COLO668 (cell line): ENCODE data around the gene ITGA11.

Source experiments
- DNase-seq: peaks from one replicate; lab custom pipeline; 2025; ENCODE audit not compliant: unreplicated experiment; lab: John Stamatoyannopoulos, UW

Gene ITGA11

DNA sequence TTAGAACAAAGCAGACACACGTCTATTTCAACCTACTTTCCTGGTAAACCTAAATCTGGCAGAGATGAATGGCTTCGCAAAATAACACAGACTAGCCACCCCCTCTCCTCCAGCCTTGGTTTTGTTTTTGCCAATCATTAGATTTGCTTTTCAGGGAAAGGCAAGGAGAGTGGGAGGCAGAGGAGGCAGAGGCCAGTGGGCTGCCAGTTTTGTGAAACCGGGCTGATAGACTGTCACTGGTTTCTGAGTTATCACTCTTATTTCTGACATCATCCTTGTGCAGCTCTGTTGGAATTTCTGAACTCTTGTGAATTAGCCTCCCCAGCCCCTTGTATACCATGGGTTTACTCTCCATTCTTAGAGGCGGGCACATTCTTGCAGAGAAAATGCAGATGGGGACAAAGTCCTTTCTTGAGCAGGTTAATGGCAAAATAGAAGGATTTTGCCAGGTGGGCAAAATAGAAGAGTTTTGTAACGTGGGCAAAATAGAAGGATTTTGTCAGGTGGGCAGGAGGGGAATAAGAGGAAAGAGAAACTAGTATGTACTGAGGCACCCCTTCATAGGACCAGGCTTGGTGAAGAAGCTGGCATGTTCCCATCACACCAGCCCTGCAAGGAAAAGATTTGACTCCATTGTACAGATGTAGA, 157.6 kb downstream of the ITGA11 start:
- DNase-seq = no peak

DNA sequence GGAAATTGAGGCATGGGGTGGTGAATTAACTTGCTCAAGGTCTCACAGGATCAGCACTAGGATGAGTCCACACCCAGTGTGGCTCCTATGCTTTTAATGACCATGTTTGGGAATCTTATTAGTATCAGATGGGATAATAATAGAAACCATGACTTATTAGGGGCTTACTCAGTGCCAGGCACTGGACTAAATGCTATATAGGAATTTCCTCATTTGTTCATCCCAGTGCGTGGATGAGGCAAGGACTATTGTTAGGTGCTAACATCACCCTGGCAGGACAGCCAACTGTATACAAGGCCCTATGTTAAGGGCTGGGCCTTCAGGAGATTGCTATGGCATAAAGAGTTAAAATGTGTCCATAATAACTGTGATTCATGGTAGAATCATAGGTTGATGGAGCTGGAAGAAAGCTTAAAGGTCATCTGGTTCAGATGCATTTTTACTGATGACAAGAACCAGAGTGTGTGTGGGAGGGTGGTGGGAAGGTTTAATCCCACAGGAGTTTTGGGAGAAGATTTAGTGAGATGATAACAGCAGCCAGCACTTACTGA, 159.2 kb downstream of the ITGA11 start:
- DNase-seq = no peak

DNA sequence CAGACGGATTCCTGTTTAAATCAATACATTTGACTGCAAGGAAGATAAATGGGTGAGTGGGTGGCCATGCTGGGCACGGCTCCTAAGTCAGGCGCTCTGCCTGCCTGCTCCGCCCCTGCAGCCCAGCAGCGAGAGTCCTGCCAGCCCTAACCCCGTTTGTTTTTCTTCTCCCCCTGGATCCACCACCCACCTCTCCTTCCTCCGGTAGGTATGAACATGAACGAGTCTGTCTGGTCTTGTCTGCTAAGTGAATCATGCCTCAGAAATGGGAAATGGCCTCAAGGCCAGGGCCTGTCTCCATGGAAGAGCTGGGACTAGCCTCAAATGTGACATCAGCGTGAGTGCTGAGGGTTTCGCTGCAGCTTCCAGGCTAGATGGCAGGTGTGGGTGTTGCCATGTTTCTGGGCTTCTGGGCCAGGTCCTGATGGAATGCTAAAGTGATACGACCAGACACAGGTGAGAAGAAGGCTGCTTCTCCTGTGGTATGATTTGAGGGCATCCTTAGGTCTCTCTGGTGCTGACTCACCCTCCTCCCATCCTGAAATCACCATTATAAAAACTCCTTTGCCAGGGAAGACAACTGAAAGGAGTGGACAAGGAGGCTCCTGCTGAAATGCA, 160.0 kb downstream of the ITGA11 start:
- DNase-seq = no peak

DNA sequence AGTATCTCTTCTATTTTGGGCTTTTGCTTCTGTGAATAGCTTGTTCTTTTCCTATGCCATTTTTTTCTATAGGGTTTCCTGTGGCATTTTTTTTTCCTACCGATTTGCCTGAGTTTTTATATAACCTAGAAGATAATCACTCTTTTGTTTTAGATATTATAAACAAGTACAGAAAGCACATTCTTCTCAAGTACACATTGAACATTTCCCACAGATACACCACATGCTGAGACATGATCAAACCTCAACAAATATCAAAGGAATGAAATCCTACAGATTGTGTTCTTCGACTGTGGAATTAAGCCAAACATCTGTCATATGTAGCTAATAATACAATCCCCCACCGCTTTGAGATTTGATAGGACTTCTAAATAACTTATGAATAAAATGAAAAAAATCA, 163.6 kb downstream of the ITGA11 start:
- no peak for DNase-seq

DNA sequence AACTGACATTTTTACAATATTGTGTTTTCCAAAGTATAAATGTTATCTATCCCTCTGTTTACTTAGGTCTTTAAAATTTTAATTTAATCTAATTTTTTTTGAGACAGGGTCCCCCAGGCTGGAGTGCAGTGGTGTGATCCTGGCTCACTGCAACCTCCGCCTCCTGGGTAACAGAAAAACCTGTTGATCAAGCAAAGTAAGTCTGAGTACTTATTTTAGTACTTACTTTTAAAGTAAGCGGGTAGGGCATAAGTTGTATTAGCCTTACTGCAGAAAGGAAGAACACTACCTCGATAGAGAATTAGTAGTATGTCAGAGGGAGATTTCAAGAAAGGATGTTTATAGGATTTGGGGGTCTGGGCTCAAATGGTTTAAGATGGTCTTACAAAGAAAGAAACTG, 166.3 kb downstream of the ITGA11 start:
- no peak for DNase-seq

DNA sequence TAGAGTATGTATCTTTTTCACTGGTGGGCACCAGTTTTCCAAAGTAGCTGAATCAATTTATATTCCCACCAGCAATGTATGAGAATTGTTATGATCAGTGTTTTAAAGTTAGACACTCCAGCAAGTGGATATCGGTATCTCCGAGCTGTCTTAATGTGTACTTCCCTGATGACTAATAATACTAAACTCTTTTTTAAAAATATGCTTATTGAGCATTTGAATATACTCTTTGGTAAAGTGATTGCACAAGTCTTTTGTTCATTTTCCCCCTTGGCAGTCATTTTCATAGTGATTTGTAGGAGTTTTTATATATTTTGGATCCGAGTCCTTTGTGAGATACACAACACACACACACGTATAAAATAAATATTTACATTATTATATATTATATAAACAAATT, 166.9 kb downstream of the ITGA11 start:
- DNase-seq = no peak

DNA sequence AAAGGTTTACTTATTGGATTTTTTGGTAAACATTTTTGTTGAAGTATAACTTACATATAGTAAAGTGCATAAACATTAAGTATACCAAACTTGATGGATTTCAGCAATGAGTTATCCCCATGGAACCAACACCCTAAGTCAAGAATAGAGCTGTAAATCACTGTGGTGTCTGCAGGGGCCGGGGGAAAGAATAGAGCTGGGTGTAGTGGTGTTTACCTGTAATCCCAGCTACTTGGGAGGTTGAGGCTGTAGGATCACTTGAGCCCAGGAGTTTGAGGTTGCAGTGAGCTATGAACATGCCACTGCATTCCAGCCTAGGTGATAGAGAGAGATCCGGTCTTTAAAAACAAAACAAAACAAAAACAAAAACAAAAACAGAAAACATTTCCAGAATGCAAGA, 167.7 kb downstream of the ITGA11 start:
- no peak for DNase-seq

DNA sequence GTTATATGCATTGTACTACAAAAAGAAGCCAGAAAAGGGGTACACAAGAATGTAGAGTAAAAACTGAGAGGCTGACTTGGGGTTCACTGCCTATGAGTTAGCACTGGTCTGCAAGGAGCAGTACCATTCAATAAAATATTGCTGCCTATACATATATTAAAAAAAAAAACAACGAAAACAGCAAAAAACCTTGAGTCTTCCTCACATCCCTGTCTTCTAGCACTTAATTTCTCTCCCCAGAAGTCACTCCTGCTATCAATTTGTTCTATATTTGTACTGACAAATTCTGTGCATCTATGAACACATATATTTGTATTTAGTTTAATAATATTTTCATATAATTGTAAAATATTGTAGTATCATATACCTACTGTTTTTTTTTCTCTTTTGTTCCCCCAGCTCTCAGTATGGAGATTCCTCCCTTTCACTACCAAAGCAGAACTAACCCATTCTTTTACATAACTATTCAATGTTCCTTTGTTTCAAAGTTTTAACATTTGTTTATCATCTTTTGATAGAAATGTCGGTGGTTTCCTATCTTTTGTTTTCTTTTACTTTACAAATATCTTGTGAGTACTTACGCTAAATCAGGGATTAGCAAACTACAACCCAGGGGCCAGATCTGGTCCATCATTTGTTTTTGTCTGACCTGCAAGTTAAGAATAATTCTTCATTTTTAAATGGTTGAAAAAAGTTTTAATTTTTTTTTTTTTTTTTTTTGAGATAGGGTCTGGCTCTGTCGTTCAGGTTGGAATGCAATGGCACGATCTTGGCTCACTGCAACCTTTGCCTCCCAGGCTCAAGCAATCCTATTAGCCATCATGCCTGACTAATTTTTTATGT, 169.2 kb downstream of the ITGA11 start:
- DNase-seq = no peak

DNA sequence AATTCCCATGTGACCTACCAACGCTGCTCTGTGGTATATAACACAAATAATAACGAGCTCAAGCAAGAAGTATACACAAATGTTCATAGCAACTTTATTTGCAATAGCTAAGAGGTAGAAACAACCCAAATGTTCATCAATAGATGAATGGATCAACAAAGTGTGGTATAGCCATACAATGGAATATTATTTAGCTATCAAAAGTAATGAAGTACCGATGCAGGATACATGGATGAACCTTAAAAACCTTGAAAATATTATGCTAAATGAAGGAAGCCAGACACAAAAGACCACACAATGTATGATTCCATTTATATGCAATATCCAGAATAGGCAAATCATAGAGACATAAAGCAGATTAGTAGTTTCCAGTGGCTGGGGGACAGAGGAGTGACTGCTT, 170.0 kb downstream of the ITGA11 start:
- DNase-seq = no peak

DNA sequence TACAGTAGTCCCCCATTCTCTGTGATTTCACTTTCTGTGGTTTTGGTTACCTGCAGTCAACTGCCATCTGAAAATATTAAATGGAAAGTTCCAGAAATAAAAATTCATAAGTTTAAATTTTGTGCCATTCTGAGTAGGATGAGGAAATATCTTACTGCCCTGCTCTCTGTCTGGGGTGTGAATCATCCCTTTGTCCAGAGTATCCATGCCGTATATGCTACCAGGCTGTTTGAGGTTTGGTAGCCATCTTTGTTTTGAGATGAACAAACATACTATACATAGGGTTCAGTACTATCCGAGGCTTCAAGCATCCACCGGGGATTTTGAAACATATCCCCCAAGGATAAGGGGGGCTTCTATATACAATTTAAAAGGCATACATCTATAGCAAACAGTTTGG, 170.7 kb downstream of the ITGA11 start:
- DNase-seq = no peak

DNA sequence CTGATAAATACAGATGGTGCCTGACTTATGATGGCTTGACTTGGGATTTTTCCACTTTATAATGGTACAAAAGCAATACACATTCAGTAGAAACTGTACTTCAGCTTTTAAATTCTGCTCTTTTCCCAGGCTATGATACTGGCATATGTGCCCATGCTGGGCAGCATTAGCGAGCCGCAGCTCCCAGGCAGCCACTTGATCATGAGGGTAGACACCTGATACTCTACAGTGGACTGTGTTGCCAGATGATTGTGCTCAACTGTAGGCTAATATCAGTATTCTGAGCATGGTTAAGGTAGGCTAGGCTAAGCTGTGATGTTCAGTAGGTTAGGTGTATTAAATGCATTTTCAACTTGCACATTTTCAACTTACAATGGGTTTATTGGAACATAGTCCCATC, 172.1 kb downstream of the ITGA11 start:
- peak; percentile 30 for DNase-seq

DNA sequence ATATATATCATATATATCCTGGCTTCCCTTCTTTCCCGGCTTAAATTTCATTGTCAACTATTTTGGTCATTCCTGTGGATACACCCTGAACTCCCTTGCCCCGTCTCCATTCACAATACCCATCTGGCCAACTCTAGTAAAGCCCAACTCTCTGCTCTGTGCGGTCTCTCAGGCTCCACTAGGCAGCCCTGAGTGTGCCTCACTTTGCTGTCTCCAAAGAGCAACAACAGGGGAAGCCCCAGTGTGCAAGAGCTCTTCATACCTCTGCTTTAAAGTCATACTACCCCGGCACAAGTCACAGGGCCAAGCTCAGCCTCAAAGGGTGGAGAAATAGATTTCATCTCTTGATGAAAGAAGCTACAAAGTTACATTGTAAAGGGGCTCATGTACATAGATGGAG, 173.3 kb downstream of the ITGA11 start:
- no peak for DNase-seq

DNA sequence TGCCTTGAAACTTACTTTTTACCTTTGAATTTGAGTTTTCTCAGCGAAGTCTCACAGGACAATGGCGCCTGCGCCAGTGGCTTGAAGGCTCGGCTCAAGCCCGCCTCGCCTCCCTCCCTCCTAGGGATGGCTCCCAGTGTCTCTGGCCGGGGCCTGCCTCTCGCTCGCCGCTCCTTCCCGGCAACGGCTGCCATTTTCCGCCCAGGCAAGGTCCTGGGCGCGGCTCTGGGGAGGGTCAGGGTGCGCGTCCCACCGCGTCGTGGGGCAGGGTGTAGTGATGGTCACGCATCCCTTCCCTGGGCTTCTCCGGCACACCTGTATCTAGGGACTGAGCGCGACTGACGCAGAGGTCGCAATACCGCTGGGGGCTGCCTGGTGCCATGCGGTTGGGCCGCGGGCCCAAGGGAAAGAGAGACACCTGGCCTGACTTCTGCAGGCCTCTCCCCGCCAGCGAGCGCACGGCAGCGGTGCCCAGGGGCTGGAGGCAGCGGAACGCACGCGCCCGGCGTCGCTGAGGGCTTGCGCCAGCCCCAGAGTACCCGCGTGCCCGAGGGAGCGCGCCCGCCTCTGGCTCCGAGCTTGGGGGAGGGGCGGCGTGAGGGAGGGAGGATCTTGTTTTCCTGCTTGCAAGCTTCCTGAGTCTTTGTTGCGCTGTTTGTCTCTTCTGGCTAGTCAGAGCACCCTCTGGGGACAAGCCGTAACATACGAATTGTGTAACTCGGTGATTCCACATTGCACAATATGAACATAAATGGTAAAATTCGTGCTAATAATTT, 175.1 kb downstream of the ITGA11 start:
- DNase-seq = peak; percentile 97

DNA sequence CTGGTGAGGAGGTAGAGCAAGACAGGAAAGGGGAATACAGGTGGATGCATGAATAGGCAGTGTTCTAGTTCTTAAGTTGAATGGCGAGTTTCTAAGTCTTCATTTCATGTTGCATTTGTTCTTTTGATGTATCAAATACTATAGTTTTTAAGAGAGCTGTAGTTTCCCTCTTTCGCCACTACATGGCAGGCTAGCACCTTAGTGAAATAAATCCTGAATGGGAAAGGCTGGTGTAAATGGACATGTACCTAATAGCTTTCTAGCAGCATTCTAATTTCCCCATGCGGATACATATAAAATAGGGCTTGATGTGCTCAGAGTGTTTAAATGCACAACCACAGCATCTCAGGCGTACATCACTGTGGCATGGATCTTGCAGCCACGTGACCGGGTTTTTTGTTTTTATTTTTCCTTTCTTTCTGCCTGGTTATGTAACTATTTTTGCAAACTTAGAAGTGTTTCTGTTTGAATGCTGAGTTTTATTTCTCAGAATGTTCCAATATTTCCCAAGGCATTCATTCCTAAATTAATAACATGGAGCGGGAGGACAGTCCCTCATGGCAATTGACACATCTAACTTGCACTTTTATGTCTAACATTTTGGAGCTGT, 178.9 kb downstream of the ITGA11 start:
- DNase-seq = peak; percentile 47

DNA sequence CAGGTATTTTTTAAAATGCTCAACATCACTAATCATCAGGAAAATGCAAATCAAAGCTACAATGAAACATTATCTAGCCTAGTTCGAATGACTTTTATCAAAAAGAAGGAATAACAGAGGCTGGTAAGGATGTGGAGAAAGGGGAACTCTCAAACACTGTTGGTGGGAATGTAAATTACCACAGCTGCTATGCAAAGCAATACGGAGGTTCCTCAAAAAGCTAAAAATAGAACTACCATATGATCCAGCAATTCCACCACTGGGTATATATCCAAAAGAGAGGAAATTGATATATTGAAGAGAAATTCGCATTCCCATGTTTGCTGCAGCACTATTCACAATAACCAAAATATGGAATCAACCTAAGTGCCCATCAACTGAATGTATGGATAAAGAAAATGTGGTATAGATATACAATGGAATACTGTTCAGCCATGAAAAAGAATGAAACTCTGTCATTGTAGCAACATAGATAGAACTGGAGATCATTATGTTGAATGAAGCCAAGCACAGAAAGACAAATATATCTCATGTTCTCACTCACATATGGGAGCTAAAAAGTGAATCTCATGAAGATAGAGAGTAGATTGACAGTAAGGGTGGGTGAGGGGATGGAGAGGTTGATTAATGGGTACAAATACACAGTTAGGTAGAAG, 182.8 kb downstream of the ITGA11 start:
- no peak for DNase-seq
